ENCODE results near the gene ALG14.
"Not testable (repeated sequence)": the region's sequence is repeated elsewhere in the genome, so short reads cannot be mapped to it uniquely, and the experiment has no call there.

GRCh38 chr1:95091290-95091689, 18.5 kb upstream of the ALG14 start:
- not testable (repeated sequence) for TF ChIP-seq POLR2AphosphoS5, EP300, POLR2A (IDR thresholded peaks at IDR 0.05)
